Activated T-cell treated with anti-CD3 and anti-CD28 coated beads, Interleukin-2, amount 50 U/mL, for 72 hours (primary cell): ENCODE measurements around the gene CSRP3. TPM values are rescaled to one million over a fixed set of nuclear protein-coding genes. Genes with fewer than 3 reads are reported as not detected.

Experiments
- ATAC-seq, 2 donors: fragments of 150-1000 bp; cut with Tn5 transposase; replicated peaks in 1 of 2; 2 replicates each; pipeline ENCODE4 v1.10.0; 2021; ENCODE audit warnings: moderate library complexity in 2 of 2, mild to moderate bottlenecking in 1 of 2
- DNase-seq, 2 donors: peaks; one replicate each; pipeline ENCODE4 v3.0.0; 2021 to 2022; ENCODE audit warnings: mixed read lengths in 1 of 2
- H3K27ac Mint-ChIP-seq: one replicate; pipeline ENCODE4 v1.8.0; 2022; ENCODE audit warnings: mild to moderate bottlenecking, moderate library complexity, mixed read lengths
- H3K27me3 Mint-ChIP-seq: one replicate; pipeline ENCODE4 v1.8.0; 2022; ENCODE audit warnings: low read depth, mixed read lengths
- H3K36me3 Mint-ChIP-seq, 2 donors: one replicate each; pipeline ENCODE4 v1.8.0; 2022; ENCODE audit warnings: mixed read lengths in 2 of 2, mild to moderate bottlenecking in 1 of 2; ENCODE audit not compliant: insufficient read depth in 2 of 2
- H3K4me1 Mint-ChIP-seq: one replicate; pipeline ENCODE4 v1.8.0; 2022; ENCODE audit warnings: low read depth, mixed read lengths
- H3K4me3 Mint-ChIP-seq, 2 donors: one replicate each; pipeline ENCODE4 v1.8.0; 2022; ENCODE audit warnings: mild to moderate bottlenecking in 2 of 2, mixed read lengths in 2 of 2, moderate library complexity in 2 of 2
- H3K9me3 Mint-ChIP-seq, 2 donors: one replicate each; pipeline ENCODE4 v1.8.0; 2022; ENCODE audit warnings: mixed read lengths in 2 of 2
- total RNA-seq, 2 donors: library from RNA; stranded (reverse); gene quantifications; one replicate each; pipeline ENCODE4 v1.2.3, GENCODE V29; 2022

Gene CSRP3
- total RNA-seq, 2 donors from 2014 or later: not detected

DNA sequence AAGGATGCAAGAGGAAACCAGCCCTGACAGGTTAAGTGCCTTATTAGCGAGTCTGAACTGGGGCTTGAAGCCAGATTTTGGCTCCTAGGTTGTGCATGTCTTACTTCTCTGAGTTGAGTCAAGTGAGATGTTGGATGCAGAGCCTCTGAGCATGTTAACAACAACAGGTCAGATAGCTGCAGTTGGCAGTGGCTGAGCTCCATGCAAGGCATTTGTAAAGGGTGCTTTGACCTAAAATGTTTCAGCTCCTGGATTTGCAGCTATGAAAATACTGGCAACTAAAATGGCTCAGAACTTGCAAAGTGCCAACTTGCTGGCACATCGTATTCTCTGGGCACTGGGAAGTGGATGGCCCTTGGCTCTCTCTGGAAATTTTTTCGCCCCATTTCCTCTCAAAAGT lies 16.4 kb upstream of the CSRP3 start:
- peaks cover 27% of the 10 kb centered on the region for H3K27me3 Mint-ChIP-seq

DNA sequence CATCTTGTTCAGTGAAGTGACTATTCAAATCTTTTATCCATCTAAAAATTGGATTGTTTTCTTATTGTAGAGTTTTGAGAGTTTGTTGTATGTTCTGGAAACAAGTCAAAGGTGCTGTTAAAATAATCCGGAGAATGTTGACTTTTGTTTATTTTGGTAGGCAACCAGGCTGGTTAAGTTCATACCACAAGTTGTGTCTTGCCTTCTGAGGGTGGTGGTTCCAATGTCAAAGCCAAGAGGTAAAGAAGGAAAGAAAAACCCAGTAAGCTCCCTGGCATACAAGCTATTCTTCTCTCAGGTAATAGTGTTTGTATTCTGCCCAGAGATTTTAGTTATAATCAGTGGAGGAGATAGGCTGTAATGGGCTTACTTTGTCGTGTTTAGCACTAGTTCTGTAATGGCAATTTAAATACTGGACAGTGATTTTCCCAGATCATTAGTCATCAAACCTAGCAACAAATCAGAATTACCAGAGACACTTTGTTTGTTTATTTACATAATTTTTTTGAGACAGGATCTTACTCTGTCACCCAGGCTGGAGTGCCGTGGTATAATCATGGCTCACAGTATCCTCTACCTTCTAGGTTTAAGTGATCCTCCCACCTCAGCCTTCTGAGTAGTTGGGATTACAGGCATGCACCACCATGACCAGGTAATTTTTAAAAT lies 15.1 kb upstream of the CSRP3 start:
- Mint-ChIP-seq H3K4me1 (no peaks in the 10 kb centered on the region), H3K4me3 (no peak overlapping the region), H3K36me3 (no peaks in the 10 kb centered on the region), H3K27me3 (peaks cover 36% of the 10 kb centered on the region), H3K27ac (no peak overlapping the region), H3K9me3 (no peaks in the 10 kb centered on the region)
- no peak for ATAC-seq
- DNase-seq: no peak

More for the DNA sequence above, 16.4 kb upstream of the CSRP3 start:
- Mint-ChIP-seq H3K9me3 (no peaks in the 10 kb centered on the region), H3K4me1 (no peaks in the 10 kb centered on the region), H3K36me3 (no peaks in the 10 kb centered on the region), H3K4me3 (no peak overlapping the region), H3K27ac (no peak overlapping the region)
- ATAC-seq (no peak), DNase-seq (no peak)

DNA sequence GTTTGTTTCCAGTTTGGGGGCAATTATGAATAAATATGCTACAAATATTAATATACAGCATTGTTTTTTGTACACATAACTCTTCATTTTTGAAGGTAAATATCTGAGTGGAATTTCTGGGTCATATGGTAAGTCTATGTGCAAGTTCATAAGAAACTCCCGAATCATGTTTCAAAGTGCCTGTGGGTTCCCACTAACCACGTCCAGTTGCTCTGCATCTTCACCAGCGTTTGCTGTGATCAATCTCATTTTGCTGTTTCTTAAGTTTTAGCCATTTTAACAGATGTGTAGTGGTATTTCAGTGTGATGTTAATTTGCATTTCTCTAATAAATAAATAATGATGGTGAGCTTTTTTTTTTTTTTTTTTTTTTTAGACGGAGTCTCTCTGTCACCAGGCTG lies 14.2 kb upstream of the CSRP3 start:
- ATAC-seq (no peak), DNase-seq (no peak)
- Mint-ChIP-seq H3K9me3 (no peaks in the 10 kb centered on the region), H3K27ac (no peak overlapping the region), H3K4me1 (no peaks in the 10 kb centered on the region), H3K4me3 (no peak overlapping the region), H3K27me3 (peaks cover 36% of the 10 kb centered on the region), H3K36me3 (no peaks in the 10 kb centered on the region)

- peaks cover 44% of the 10 kb centered on the region for H3K27me3 Mint-ChIP-seq
- no peak overlapping the region for H3K4me3 Mint-ChIP-seq
- no peaks in the 10 kb centered on the region for H3K36me3 Mint-ChIP-seq
- no peak overlapping the region for H3K27ac Mint-ChIP-seq
- DNase-seq (no peak), ATAC-seq (no peak)
- no peaks in the 10 kb centered on the region for H3K4me1 Mint-ChIP-seq
- no peaks in the 10 kb centered on the region for H3K9me3 Mint-ChIP-seq
Observed at GRCh38 chr11:19209617-19210370, 8.0 kb upstream of the CSRP3 start.

- Mint-ChIP-seq H3K36me3 (no peaks in the 10 kb centered on the region), H3K4me3 (no peak overlapping the region), H3K27me3 (peaks cover 37% of the 10 kb centered on the region), H3K27ac (no peak overlapping the region), H3K4me1 (no peaks in the 10 kb centered on the region), H3K9me3 (no peaks in the 10 kb centered on the region)
- DNase-seq: no peak
- ATAC-seq: no peak
Observed at GRCh38 chr11:19208959-19209546, 7.3 kb upstream of the CSRP3 start.

DNA sequence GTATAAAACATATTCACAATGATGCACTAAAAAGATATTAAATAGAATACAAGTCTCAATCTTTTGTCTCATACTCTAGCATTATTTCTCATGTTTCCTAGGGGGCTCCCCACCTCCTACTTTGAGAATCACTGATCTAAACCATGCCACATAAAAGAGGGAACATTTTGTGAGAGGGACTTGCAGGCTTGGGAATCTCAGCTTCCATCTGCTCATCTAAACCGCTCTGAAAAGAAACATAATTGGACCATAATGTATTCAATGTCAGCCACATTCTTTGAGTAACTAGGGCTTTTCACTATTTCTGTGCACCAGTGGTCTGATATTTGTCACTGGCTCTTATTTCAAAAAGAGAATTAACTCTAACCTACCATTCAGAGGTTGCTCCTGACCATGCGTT lies 6.4 kb upstream of the CSRP3 start:
- DNase-seq (no peak), ATAC-seq (no peak)
- H3K36me3 Mint-ChIP-seq: no peaks in the 10 kb centered on the region
- H3K27me3 Mint-ChIP-seq: peaks cover 28% of the 10 kb centered on the region
- no peak overlapping the region for H3K27ac Mint-ChIP-seq
- no peak overlapping the region for H3K4me3 Mint-ChIP-seq
- no peaks in the 10 kb centered on the region for H3K4me1 Mint-ChIP-seq
- H3K9me3 Mint-ChIP-seq: no peaks in the 10 kb centered on the region

DNA sequence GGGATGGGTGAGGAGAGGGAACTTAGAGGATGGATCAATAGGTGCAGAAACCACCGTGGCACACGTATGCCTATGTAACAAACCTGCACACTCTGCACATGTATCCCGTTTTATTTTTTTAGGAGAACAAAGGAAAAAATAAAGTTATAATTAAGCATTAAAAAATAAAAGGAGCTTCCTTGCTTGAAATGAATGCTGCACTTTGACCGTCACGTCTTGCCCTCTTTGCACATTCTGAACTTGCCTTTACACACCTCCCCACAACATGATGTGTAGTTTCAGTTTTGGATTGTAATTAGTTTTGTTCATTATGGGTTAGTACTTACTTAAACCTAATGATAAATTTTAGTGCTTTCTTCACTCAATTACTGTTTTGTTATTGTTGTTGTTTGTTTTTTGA lies 3.1 kb upstream of the CSRP3 start:
- no peak for ATAC-seq
- Mint-ChIP-seq H3K4me1 (peaks cover 4% of the 10 kb centered on the region), H3K9me3 (no peaks in the 10 kb centered on the region), H3K36me3 (no peaks in the 10 kb centered on the region), H3K27ac (no peak overlapping the region), H3K27me3 (peaks cover 19% of the 10 kb centered on the region), H3K4me3 (no peak overlapping the region)
- no peak for DNase-seq

- H3K4me1 Mint-ChIP-seq: peaks cover 4% of the 10 kb centered on the region
- H3K27me3 Mint-ChIP-seq: no peaks in the 10 kb centered on the region
- no peak for ATAC-seq
- no peak for DNase-seq
- H3K36me3 Mint-ChIP-seq: no peaks in the 10 kb centered on the region
- no peak overlapping the region for H3K4me3 Mint-ChIP-seq
- H3K27ac Mint-ChIP-seq: no peak overlapping the region
- H3K9me3 Mint-ChIP-seq: no peaks in the 10 kb centered on the region
Observed at GRCh38 chr11:19200410-19201201, 1.2 kb downstream of the CSRP3 start.

DNA sequence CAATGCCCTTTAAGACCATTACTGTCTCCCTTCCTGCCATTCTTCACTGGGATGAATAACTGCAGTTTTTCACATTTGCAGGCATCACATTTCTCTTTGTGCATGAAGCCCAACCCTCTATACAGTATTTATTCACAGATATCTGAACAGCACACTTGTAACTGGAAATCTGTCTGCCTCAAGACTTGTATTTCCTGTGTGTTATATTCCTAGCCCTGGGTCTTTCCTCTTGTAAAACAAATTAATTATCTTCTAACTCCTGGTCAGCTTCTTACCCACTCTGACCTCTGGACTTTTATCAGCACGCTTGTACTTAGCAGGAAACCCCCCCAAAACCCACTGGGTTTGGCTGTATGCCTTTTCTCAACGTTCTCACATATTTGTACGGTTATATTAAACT lies 2.0 kb downstream of the CSRP3 start:
- H3K27ac Mint-ChIP-seq: no peak overlapping the region
- peaks cover 4% of the 10 kb centered on the region for H3K4me1 Mint-ChIP-seq
- H3K4me3 Mint-ChIP-seq: no peak overlapping the region
- ATAC-seq (no peak), DNase-seq (no peak)
- H3K27me3 Mint-ChIP-seq: no peaks in the 10 kb centered on the region
- H3K9me3 Mint-ChIP-seq: no peaks in the 10 kb centered on the region
- no peaks in the 10 kb centered on the region for H3K36me3 Mint-ChIP-seq

GRCh38 chr11:19199048-19199447 lies 2.7 kb downstream of the CSRP3 start:
- Mint-ChIP-seq H3K4me3 (no peak overlapping the region), H3K27me3 (no peaks in the 10 kb centered on the region), H3K9me3 (no peaks in the 10 kb centered on the region), H3K36me3 (no peaks in the 10 kb centered on the region), H3K4me1 (peaks cover 4% of the 10 kb centered on the region), H3K27ac (no peak overlapping the region)
- ATAC-seq (no peak), DNase-seq (no peak)

- H3K4me1 Mint-ChIP-seq: peaks cover 4% of the 10 kb centered on the region
- no peaks in the 10 kb centered on the region for H3K36me3 Mint-ChIP-seq
- H3K4me3 Mint-ChIP-seq: no peak overlapping the region
- H3K27ac Mint-ChIP-seq: no peak overlapping the region
- no peak for ATAC-seq
- H3K27me3 Mint-ChIP-seq: no peaks in the 10 kb centered on the region
- no peaks in the 10 kb centered on the region for H3K9me3 Mint-ChIP-seq
- DNase-seq: no peak
Observed at GRCh38 chr11:19196432-19196831, 5.4 kb downstream of the CSRP3 start.

GRCh38 chr11:19194620-19195308 lies 7.0 kb downstream of the CSRP3 start:
- H3K4me3 Mint-ChIP-seq: no peak overlapping the region
- no peak for DNase-seq
- H3K27me3 Mint-ChIP-seq: no peaks in the 10 kb centered on the region
- no peaks in the 10 kb centered on the region for H3K36me3 Mint-ChIP-seq
- no peak for ATAC-seq
- no peak overlapping the region for H3K27ac Mint-ChIP-seq
- no peaks in the 10 kb centered on the region for H3K4me1 Mint-ChIP-seq
- H3K9me3 Mint-ChIP-seq: no peaks in the 10 kb centered on the region

GRCh38 chr11:19193916-19194315 lies 7.9 kb downstream of the CSRP3 start:
- H3K27ac Mint-ChIP-seq: no peak overlapping the region
- ATAC-seq: no peak
- DNase-seq: no peak
- no peak overlapping the region for H3K4me3 Mint-ChIP-seq
- H3K27me3 Mint-ChIP-seq: no peaks in the 10 kb centered on the region
- H3K9me3 Mint-ChIP-seq: no peaks in the 10 kb centered on the region
- H3K36me3 Mint-ChIP-seq: no peaks in the 10 kb centered on the region
- no peaks in the 10 kb centered on the region for H3K4me1 Mint-ChIP-seq
